Stimulated activated CD4-positive, alpha-beta T cell treated with anti-CD3 and anti-CD28 coated beads, Interleukin-1b, Interleukin-23, amount 100 ng/mL, for 48 hours (primary cell): ENCODE data around the gene FOSL1.

ENCODE experiments used
- DNase-seq: peaks from one replicate; pipeline ENCODE4 v3.0.0-alpha.2; 2020

Gene FOSL1

DNA sequence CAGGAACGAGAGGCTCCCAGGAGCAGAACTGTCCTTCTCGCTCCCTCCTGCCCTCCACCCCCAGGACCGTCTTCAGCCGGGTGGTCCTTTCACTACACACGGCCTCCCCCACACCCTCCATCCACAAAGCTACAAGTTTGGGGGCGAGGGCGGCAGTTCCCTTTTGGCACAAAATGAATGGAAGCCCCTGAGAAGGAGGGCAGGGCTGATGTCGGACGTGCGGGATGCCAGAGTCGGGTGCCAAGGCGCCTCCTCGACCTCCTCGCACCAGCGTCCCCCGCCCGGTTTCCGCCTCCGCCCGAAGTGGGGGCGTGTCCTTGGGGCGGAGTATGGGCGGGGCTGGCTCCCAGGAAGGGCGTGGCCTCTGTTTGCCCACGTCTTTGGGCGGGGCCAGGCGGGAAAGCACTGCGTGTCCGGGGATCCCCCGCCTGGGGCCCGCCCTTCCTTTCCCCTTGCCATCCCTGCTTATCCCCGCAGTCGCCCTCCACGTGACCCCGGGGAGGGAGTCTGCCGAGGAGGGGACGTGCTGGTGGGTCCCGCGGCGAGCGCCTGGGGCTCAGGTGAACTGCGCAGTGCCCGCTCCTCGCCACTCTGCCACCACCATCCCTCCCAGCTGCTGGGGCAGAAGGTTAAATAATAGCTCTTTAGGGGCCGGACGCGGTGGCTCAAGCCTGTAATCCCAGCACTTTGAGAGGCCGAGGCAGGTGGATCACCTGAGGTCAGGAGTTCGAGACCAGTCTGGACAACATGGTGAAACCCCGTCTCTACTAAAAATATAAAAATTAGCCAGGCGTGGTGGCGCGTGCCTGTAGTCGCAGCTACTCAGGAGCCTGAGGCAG, 26.7 kb downstream of the FOSL1 start:
- peak; percentile 95 for DNase-seq

DNA sequence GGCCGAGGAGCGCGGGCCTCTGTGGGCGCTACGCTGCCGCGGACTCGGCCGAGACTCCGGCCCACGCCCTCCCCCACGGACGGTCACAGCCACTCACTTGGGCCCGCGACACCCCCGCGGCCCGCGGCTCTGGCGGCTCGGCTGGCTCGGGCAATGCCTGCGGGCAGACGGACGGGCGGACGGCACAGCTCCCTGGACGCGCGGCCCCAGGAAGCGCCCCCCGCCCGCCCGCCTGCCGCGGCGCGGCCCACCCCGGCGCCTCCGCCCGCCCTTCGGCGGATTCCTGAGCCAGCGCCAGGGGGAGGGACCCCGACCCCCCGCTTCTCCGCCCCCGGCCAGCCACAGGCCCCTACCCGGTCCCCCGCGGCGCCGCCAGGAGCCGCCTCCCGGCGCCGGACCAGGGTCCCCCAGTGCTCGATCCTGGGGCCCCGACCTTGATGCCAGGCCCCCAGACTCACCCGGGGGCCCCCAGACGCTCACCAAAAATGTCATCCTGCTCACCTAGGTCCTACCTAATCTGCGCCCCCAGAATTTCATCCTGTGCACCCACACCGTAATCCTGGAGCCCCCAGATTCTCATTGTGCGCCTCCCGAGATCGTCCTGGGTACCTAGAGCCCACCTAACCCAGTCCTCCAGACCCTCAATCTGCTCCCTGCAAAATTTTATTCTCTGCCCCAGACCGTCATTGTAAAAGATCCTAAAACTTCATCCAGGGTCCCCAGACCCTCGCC, 27.4 kb downstream of the FOSL1 start, which contains the start of gene EFEMP2:
Gene EFEMP2 (minus strand): TSS at position 215 of the 732 bp plus-strand sequence. CDS start 446 bp downstream, outside the sequence.
- DNase-seq: no peak

DNA sequence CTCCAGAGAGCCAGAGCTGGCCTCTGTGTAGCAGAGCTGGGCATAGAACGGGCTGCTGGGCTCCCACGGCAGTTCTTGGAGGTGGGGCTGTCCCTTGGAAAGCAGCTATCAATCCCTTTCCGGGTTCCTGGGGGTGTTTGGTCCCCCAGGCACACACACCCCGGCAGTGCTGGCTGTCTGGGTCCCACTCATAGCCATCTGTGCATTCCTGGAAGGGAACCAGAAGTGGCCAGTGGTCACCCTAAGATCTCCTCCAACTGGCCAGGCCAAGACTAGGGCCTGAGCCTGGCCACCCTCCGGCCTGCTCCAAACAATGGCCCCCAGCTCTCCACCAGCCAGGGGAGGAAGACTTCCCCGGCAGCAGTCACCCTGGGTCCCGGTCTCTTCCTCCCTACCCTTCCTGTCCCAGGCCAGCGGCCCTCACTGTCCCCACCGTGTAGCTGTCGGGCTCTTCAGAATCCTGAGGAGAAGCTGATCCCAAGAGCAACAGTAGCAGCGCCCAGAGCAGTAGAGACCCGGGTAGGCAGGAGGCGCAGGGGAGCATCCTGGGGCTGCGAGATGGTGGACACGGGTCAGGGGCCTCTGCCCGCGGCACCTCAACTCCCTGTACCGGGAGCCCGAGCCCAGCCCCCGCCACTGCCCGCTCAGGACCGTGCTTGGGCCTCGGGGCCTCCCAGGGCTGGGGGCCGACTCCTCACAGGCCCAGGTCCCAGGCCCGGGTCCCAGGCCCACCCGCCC, 28.2 kb downstream of the FOSL1 start:
- no peak for DNase-seq

DNA sequence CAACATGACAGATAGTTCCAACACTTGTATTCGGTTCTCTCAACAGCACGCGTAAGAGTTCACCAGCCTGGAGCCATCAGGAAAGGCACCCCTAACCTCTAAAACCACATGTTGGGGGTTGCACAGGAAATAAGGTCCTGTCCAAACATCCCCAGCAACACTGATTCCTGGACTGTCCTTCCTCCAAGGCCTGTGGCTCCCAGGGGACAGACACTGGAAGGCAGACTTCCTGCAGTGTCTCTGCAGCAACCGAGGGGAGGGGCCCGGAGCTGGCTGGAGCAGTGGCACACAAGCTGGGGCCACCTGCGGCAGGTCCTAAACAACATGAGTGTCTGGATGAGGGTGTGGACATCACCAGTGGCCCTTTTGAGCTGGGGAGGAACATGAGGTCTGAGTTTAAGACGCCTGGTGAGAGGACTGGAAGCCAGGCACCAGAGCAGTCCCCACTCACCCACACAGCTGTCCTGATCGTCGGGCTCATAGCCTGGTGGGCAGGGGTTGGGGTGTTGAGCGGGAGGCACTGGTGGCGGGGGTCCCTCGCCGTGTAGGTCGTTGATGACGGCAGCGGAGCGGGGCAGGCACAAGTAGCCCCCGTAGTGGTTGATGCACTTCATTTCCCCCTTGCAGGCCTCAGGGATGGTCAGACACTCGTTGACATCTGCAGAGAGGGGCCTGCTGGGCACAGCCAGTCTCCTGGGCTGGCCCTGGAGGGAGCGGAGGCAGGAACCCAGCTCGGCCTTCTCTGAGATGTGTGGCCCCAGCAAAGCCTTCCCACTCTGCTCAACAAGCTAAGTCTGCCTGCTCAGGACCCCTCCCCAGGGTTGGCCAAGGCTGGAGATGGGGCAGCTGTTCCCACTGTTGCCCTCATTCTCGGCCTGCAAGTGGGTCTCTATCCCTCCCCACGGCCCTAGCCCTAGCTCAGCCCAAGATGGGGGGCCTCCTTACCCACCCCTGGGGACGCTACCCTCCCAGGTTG, 29.2 kb downstream of the FOSL1 start:
- no peak for DNase-seq

DNA sequence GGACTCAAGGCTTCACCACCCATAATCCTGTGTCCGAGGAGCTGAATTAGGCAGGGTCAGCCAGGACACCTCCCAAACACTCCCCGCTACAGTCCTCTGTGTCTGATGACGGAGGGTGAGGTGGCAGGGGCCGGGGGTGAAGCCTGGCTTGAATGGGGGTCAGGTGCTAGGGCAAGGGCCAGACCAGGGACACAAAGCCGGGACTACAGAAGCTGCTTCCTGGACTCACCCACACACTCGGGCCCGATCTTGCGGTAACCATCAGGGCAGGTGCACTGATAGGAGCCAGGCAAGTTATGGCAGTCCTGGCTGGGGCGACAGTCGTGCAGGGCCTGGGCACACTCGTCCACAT, 29.9 kb downstream of the FOSL1 start:
- DNase-seq: no peak

DNA sequence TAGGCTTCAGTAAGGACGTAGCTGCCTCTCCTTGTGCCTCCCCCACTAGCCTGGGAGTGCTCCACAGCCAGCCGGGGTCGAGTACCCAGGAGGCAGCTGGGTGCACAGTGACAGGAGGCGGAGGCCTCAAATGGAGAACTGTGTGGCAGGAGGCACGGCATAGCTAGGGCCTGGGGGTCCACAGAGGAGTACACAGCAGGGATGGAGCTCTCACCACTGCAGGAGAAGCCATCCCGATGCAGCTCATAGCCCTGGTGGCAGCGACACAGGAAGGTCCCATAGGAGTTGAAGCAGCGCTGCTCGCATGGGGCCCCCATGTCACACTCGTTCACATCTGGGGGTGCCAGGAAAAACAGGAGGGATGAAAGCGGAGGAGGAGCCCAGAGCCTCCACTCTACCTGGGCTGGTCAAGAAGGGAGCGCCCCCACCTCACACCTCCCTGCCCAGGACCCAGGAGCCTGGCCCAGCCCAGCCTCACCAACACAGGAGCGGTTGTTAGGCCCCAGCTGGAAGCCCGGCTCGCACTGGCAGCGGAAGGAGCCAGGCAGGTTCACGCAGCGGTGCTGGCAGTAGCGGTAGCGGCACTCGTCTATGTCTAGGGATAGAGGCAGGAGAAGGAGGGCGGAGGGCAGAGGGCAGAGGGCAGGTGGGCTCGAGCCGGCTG, 30.4 kb downstream of the FOSL1 start:
- no peak for DNase-seq

DNA sequence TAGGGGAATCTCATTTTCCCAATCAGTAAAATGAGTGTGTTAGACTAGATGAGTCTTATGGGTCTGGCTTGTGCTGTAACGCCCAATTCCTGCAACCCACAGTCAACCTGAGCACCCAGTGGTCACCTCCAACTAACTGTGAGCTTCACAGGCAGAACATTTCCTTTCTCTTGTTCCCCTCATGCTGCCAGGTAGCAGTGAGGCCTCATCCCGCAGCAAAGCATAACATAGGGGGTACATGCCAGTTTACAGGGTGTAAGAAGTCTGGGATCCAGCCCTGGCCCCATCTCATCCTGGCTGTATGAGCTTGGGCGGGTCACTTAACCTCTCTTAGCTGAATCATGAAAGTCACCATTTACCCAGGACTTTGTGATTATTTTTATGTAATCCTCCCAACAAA, 31.3 kb downstream of the FOSL1 start:
- no peak for DNase-seq

DNA sequence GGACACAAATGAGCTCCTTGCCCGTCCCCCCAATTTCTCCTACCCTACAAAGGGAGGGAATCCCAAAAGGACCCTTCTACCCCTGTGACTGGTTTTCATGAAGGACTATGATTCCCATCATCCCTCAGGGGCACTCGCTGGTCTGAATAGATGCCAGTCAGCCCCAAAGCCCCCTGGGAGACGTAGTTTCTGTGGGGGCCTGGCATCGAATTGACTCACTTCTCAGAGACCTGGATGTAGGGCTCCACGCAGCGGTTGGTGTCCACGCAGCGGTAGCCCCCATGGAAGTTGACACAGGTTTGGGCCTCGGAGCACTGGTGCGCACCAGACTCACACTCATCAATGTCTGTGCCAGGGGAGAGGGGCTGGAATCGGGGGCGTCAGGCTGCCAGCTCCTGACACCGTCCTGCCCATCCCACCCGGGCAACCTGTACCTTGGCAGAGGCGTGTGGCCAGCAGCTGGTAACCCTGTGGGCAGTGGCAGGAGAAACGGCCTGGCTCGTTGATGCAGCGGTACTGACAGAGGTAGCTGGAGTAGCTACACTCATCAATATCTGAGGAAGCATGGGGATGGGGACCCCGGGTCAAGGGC, 32.0 kb downstream of the FOSL1 start:
- no peak for DNase-seq

DNA sequence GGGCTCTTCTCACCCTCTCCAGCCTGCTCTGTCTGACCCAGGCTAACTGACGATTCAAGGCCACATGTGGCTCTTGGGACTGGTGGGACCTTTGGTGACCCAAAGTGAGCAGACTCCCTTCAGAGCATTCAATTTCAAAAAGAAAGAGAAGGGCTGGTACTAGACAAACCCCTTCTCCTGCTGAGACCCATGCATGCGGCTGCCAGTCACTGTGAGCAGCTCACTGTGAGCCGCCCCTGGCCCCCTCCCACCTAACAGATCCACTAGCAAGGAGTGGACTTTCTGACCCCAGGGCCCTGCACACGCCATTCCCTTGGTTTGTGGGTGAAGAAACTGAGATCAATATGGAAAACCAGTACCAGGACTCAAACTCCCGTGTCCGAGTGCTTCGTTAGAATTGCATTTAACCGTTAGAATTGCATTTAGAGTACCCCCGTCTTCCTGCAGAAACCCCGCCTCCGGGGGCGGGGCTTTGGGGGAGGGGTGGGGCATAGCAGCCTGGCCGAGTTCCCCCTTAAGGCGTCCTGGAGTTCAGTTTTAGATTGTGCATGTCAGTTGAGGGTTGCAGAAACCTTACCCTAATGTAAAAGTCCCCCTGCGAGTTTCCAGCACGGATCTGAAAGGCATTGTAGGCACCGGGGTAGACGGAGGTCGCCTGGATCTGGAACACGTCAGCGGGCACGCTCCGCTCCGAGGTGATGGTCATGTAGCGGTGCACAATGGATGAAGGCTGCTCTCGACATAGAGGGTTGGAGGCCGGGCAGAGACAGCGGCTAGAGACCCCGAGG, 32.7 kb downstream of the FOSL1 start:
- DNase-seq: no peak

DNA sequence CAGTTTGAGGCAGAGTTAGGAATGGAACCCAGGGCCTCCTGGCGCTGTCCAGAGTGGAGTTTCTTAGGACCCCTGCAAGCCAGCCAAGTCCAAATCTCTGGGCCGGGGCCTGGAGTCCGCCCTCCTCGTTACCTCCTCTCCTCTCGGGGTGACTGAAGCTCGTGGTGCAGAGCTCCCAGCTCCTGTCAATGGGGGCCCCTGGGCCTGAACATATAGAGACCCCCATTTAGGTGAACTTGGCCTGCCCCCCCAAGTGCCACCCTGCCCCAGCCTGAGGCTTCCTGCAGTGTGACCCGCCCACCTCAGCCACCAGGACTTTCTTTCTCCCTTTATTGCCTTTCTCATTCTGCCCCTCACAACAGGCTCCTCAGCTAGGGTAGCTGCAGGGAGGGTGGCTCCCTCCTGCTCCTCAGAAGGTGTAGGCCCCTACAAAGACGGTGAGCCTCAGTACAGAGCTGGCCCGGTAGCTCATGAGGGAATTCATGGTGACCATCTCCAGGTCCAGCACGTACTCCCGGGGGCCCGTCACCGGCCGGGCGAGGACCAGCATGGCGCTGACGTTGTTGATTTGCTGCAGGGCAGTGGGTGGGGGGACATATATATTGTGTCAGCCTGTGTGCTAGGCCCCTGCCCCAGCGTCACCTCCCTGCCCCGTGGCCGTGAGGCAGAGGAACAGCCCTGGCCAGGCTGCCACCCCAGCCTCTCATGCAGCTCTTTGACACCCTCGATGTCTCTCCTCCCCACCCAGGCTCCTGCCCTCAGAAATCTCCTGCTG, 33.5 kb downstream of the FOSL1 start:
- no peak for DNase-seq

DNA sequence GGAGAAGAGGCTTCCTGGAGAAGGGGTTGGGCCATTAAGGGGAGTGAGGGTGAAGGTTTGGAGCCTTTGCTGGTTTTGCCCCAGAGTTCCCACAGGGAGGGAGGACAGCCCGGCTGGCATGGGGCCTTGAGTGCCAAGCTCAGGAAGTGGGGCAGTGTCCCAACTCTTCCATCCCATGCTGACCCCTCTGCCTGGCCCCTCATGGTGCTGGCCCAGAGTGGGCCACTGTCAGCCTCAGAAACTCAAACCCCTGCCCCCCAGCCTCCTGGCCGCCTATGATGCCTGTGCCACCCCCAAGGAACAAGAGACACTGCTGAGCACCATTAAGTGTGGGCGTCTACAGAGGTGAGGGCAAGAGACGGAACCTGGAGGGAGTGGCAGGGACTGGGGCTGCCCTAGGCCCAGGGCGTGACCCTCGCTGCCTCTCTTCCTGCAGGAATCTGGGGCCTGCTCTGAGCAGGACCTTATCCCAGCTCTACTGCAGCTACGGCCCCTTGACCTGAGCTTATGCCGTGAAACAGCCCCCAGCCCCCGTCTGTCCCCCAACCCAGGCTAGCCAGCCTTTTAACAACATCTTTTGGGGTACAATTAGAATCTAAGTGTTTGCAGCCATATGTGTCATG, 34.5 kb downstream of the FOSL1 start:
- DNase-seq: no peak

DNA sequence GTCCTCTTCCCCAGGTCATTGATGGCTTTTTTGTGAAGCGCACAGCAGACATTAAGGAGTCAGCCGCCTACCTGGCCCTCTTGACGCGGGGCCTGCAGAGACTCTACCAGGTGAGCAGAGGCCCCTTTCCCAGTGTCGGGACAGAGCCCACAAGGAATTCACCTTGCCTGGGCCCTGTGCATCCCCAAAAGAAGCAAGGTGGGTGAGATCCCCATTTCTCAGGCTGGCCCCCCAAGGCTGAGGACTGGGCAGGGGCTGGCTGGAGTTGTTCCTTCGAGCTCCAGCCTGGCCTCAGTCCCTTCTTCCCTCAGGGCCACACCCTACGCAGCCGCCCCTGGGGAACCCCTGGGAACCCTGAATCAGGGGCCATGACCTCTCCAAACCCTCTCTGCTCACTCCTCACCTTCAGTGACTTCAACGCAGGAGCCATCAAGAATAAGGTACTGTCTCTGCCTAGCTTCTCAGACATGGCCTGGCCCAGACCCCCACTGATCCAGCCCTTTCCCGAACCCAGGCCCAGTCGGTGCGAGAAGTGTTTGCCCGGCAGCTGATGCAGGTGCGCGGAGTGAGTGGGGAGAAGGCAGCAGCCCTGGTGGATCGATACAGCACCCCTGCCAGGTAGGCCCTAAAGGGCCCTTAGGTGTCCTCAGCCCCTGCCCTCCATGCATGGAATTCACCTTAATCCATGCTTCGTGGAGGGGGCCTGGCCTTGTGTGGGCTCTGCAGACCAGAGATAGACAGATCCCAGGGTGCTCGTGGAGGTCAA, 35.3 kb downstream of the FOSL1 start:
- DNase-seq: no peak

DNA sequence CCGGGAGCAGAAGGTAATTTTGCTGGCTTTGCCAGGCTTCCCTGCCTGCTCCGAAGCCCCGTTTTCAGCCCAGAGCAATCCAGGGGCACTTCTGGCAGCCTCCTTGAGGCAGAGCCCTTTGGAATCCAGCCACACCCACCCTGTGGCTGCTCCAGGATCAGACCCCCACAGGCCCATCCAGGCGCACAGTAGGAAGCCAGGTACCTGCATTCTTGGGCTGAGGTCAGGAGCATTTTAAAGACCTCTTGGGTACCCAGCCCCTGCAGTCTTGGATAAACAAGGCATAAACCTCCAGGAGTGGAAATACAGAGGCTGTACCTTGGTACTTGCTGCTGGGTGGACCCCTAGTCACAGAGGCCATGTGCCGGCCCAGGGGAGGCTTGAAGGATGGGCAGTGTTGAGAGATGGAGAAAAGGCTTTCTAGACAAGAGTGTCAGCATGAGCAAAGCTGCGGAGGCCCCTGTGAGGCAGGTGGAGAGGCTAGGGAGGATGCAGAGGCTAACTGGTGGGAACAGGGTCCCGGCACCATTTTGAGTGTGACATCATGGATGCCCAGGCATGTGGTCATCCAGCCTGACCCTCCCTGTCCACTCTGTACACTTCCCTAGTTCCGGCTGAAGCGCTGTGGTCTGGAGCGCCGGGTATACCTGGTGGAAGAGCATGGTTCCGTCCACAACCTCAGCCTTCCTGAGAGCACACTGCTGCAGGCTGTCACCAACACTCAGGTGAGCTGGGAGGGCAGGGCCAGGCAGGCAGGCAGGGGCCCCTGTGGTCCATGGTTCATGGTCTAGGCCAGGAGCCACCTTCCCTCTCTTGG, 36.1 kb downstream of the FOSL1 start:
- DNase-seq: no peak

DNA sequence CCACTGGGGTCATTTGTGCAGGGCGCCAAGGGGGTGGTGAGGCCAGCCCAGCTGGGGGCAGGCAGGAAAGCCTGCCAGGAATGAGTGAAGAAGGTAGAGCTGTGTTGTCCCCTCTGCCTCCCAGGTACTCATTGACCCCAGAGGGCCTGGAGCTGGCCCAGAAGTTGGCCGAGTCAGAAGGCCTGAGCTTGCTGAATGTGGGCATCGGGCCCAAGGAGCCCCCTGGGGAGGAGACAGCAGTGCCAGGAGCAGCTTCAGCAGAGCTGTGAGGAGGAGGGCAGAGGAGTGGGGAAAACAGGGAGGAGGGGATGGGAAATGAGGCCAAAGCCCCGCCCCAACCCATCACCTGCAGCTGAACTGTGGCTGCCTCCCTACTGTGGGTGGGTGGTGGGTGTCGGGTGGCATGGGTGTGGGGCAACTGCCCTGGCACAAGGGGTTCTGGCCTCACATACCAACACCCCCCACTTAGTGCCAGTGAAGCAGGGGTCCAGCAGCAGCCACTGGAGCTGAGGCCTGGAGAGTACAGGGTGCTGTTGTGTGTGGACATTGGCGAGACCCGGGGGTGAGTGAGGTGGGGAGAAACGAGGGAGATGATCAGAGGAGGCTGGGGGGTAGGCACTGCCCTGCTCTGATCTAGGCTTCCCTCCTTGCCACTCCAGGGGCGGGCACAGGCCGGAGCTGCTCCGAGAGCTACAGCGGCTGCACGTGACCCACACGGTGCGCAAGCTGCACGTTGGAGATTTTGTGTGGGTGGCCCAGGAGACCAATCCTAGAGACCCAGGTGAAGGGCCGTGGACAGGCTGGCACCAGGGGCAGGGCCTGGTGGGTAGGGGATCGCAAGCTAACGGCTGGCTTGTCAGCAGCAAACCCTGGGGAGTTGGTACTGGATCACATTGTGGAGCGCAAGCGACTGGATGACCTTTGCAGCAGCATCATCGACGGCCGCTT, 37.0 kb downstream of the FOSL1 start:
- DNase-seq: no peak

DNA sequence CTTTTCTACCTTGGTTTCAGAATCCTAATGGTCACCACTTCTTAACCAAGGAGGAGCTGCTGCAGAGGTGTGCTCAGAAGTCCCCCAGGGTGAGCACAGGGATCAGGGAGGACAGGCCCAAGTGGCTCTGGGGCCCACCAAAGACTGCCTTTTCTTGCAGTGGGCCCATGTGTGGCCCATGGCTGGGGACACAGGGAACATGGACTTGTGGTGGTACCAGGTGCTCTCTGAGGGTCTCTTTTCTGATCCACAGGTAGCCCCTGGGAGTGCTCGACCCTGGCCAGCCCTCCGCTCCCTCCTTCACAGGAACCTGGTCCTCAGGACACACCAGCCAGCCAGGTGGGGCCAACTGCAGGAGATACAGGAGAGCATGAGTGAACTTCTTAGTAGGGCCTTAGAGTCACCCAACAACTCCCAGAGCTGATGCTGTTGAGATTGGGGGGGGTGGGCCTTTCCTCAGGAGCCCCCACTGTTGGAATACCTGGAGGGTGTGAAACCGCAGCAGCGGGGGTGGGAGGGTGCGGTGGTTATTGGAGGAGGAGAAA, 37.9 kb downstream of the FOSL1 start:
- DNase-seq: no peak
